ENCODE results near the gene ZNF536.

GRCh38 chr19:30420881-30421280, 48.7 kb downstream of the ZNF536 start:
- no peak for TF ChIP-seq EZH2 (IDR thresholded peaks at IDR 0.05; ENCODE audit: low read length)
- TF ChIP-seq, protein P1, sequence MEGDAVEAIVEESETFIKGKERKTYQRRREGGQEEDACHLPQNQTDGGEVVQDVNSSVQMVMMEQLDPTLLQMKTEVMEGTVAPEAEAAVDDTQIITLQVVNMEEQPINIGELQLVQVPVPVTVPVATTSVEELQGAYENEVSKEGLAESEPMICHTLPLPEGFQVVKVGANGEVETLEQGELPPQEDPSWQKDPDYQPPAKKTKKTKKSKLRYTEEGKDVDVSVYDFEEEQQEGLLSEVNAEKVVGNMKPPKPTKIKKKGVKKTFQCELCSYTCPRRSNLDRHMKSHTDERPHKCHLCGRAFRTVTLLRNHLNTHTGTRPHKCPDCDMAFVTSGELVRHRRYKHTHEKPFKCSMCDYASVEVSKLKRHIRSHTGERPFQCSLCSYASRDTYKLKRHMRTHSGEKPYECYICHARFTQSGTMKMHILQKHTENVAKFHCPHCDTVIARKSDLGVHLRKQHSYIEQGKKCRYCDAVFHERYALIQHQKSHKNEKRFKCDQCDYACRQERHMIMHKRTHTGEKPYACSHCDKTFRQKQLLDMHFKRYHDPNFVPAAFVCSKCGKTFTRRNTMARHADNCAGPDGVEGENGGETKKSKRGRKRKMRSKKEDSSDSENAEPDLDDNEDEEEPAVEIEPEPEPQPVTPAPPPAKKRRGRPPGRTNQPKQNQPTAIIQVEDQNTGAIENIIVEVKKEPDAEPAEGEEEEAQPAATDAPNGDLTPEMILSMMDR (optimal IDR thresholded peaks at IDR 0.05 in 1 of 3, IDR thresholded peaks at IDR 0.05 in 1 of 3, conservative IDR thresholded peaks at IDR 0.05 in 1 of 3; ENCODE audit: extremely low read depth in 1 of 3, insufficient read depth in 2 of 3, low read length in 3 of 3), result no peak

All from keratinocyte (primary cell).